HG03025 (cell line): ENCODE data around the gene PCSK5.
"Not testable (repeated sequence)": the region's sequence is repeated elsewhere in the genome, so short reads cannot be mapped to it uniquely, and the experiment has no call there.

Experiments
- ATAC-seq: cut with Tn5 transposase; IDR thresholded peaks from one replicate; pipeline ENCODE4 v1.9.1; 2021; ENCODE audit warnings: mild to moderate bottlenecking, moderate library complexity; ENCODE audit not compliant: unreplicated experiment, low FRiP score

The PCSK5 gene

GRCh38 chr9:76336027-76336426 is 445.6 kb downstream of the PCSK5 start:
- no peak for ATAC-seq

GRCh38 chr9:76338418-76338817 is 447.9 kb downstream of the PCSK5 start:
- no peak for ATAC-seq

GRCh38 chr9:76341616-76342015 is 451.1 kb downstream of the PCSK5 start:
- ATAC-seq: no peak

GRCh38 chr9:76342201-76342600 is 451.7 kb downstream of the PCSK5 start:
- ATAC-seq: no peak

- ATAC-seq: no peak
Observed at GRCh38 chr9:76342858-76343257, 452.4 kb downstream of the PCSK5 start.

GRCh38 chr9:76349865-76350264 is 459.4 kb downstream of the PCSK5 start:
- ATAC-seq: no peak

- ATAC-seq: no peak
Observed at GRCh38 chr9:76351006-76351405, 460.5 kb downstream of the PCSK5 start.

GRCh38 chr9:76352026-76352620 is 461.6 kb downstream of the PCSK5 start:
- ATAC-seq: no peak

GRCh38 chr9:76353280-76353679 is 462.8 kb downstream of the PCSK5 start:
- ATAC-seq: no peak

GRCh38 chr9:76354221-76354620 is 463.7 kb downstream of the PCSK5 start:
- no peak for ATAC-seq

- no peak for ATAC-seq
Observed at GRCh38 chr9:76355886-76356285, 465.4 kb downstream of the PCSK5 start.

GRCh38 chr9:76357555-76357954 is 467.1 kb downstream of the PCSK5 start:
- no peak for ATAC-seq

- ATAC-seq: no peak
Observed at GRCh38 chr9:76358628-76359280, 468.3 kb downstream of the PCSK5 start.

GRCh38 chr9:76359365-76359764 is 468.9 kb downstream of the PCSK5 start:
- no peak for ATAC-seq

- no peak for ATAC-seq
Observed at GRCh38 chr9:76359766-76360165, 469.3 kb downstream of the PCSK5 start.

GRCh38 chr9:76362332-76363031 is 472.0 kb downstream of the PCSK5 start:
- ATAC-seq: not testable (repeated sequence)

GRCh38 chr9:76363032-76363395 is 472.5 kb downstream of the PCSK5 start:
- no peak for ATAC-seq

- no peak for ATAC-seq
Observed at GRCh38 chr9:76365028-76365427, 474.6 kb downstream of the PCSK5 start.

GRCh38 chr9:76366275-76366674 is 475.8 kb downstream of the PCSK5 start:
- ATAC-seq: no peak

GRCh38 chr9:76369583-76369982 is 479.1 kb downstream of the PCSK5 start:
- ATAC-seq: no peak

- no peak for ATAC-seq
Observed at GRCh38 chr9:76370396-76371023, 480.0 kb downstream of the PCSK5 start.
